Measurements from ENCODE around the gene TMEM53.

GRCh38 chr1:44662683-44663030 lies 11.6 kb downstream of the TMEM53 start:
- TF ChIP-seq CTCF (IDR thresholded peaks at IDR 0.05; ENCODE audit: poor library complexity) (no peak), EZH2 (IDR thresholded peaks at IDR 0.05; ENCODE audit: borderline replicate concordance) (no peak)

Measured in hepatocyte (in vitro differentiated cells).